Panc1 (cell line): Measurements from ENCODE around the gene CYP27B1. TPM values are rescaled to one million over a fixed set of nuclear protein-coding genes. Genes with fewer than 3 reads are reported as not detected.

Experiments used
- ATAC-seq: fragments of 200-7000 bp; cut with Tn5 transposase; 2 replicates; pipeline ENCODE4 v1.9.1; 2020; ENCODE audit warnings: mild to moderate bottlenecking, moderate library complexity
- BruUV-seq: library from RNA; stranded (reverse); fragments of 400-500 nt; replicated peaks from 2 replicates; lab custom pipeline; 2021; lab: Mats Ljungman, UMichigan
- CTCF ChIA-PET: fragments of 300-600 bp; sonication (Branson Sonifier 250); formaldehyde crosslinking; loops from one replicate; lab custom pipeline; 2022; ENCODE audit warnings: antibody characterized with exemption; lab: Charles Lee
- POLR2A ChIA-PET: fragments of 300-600 bp; sonication (Branson Sonifier 250); formaldehyde crosslinking; loops from one replicate; lab custom pipeline; 2022; ENCODE audit warnings: antibody characterized with exemption; lab: Charles Lee
- DNase-seq: peaks from one replicate; pipeline ENCODE4 v3.0.0-alpha.2; 2010; ENCODE audit warnings: low read depth, low spot score
- H3K27ac ChIP-seq: 2 replicates; pipeline ENCODE4 v1.5.1; 2011; ENCODE audit warnings: mild to moderate bottlenecking, low read length, inconsistent platforms
- H3K27me3 ChIP-seq: fragments of 200-500 bp; sonication (Bioruptor generic); 2 replicates; pipeline ENCODE4 v1.6.0; 2014; ENCODE audit warnings: low read length, inconsistent platforms; ENCODE audit not compliant: control insufficient read depth, insufficient read depth
- H3K36me3 ChIP-seq: fragments of 200-500 bp; sonication (Bioruptor generic); 2 replicates; pipeline ENCODE4 v1.5.1; 2014; ENCODE audit warnings: inconsistent platforms, mild to moderate bottlenecking, low read length, moderate library complexity; ENCODE audit not compliant: control insufficient read depth, insufficient read depth
- H3K4me1 ChIP-seq: 2 replicates; pipeline ENCODE4 v1.5.1; 2011; ENCODE audit warnings: inconsistent platforms, mild to moderate bottlenecking, low read length, moderate library complexity; ENCODE audit not compliant: control insufficient read depth, insufficient read depth
- H3K4me3 ChIP-seq, 2 experiments: 2 replicates each; pipeline ENCODE4 v1.5.1; 2011 to 2012; ENCODE audit warnings: low read depth in 2 of 2, low read length in 2 of 2, mild to moderate bottlenecking in 2 of 2, inconsistent platforms in 1 of 2, moderate library complexity in 1 of 2
- H3K9me3 ChIP-seq: fragments of 200-500 bp; sonication (Bioruptor generic); 2 replicates; pipeline ENCODE4 v1.5.1; 2014; ENCODE audit warnings: low read depth, mild to moderate bottlenecking, inconsistent platforms, low read length, moderate library complexity; ENCODE audit not compliant: control insufficient read depth, insufficient read depth
- POLR2AphosphoS5 ChIP-seq: IDR thresholded peaks from 2 replicates; pipeline ENCODE4 v1.6.1; 2012; ENCODE audit warnings: mild to moderate bottlenecking, low read depth, low read length, moderate library complexity
- SIN3A ChIP-seq: IDR thresholded peaks from 2 replicates; pipeline ENCODE4 v1.6.1; 2012; ENCODE audit warnings: low read depth, mild to moderate bottlenecking, low read length, moderate library complexity, borderline replicate concordance; ENCODE audit not compliant: insufficient read depth
- TCF7L2 ChIP-seq: IDR thresholded peaks from 2 replicates; pipeline ENCODE4 v1.6.1; 2011; ENCODE audit warnings: mild to moderate bottlenecking, low read depth, low read length, inconsistent platforms
- in situ Hi-C: cut with HindIII; loops from 2 replicates; pipeline ENCODE4 v1.10.0; 2016; ENCODE audit warnings: low sequenced_read_pairs, low pct_unique_long_range_greater_than_20kb
- intact Hi-C: fragments of 100-400 bp; cut with micrococcal nuclease; formaldehyde crosslinking; loops from one replicate; pipeline ENCODE4 v1.10.0; 2022; ENCODE audit not compliant: unreplicated experiment
- total RNA-seq: library from RNA; stranded (reverse); gene quantifications from one replicate; pipeline ENCODE4 v1.2.1, GENCODE V29; 2021; ENCODE audit not compliant: unreplicated experiment
- TF ChIP-seq, protein P1 (sequence below): fragments of 450-650 bp; IDR thresholded peaks from 2 replicates; pipeline ENCODE4 v1.5.1; 2017; ENCODE audit warnings: mild to moderate bottlenecking
- TF ChIP-seq, protein P2 (sequence below), 2 experiments: IDR thresholded peaks; 2 replicates each; pipeline ENCODE4 v1.6.1; 2011 to 2012; ENCODE audit warnings: low read depth in 2 of 2, control low read depth in 1 of 2, low read length in 1 of 2, mild to moderate bottlenecking in 1 of 2, moderate library complexity in 1 of 2; ENCODE audit not compliant: insufficient read depth in 1 of 2

The CYP27B1 gene
- total RNA-seq, 1 experiment from 2014 or later, result 4.0 TPM

DNA sequence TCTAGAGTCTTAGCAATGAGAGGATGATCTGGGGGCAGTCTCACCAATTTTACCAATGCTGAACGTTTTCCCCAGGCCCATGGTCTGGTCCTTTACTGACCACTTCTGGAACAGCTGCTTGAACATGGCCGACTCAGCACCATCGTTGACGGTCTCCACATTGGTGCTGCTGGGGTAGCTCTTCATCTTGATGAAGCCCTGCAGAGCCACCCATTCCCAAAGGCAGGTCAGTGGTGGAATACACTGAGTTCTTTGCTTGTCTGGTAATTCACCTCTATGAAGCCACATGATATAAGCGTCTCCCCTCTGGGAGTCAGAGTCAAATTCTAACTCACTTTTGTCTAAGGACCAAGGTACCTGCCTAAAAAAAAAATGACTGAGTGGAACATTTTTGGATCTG, 41.5 kb upstream of the CYP27B1 start:
- no peaks in the 10 kb centered on the region for H3K4me1 ChIP-seq
- H3K27ac ChIP-seq, result no peak overlapping the region
- POLR2A ChIA-PET, result no interaction called here
- DNase-seq (no peak), ATAC-seq (no peak)
- H3K4me3 ChIP-seq, result no peak overlapping the region
- no peaks in the 10 kb centered on the region for H3K27me3 ChIP-seq
- in situ Hi-C loops (no loop called here), intact Hi-C loops (no loop called here)
- TF ChIP-seq SIN3A (no peak), TCF7L2 (no peak), POLR2AphosphoS5 (no peak)
- TF ChIP-seq, protein P1, sequence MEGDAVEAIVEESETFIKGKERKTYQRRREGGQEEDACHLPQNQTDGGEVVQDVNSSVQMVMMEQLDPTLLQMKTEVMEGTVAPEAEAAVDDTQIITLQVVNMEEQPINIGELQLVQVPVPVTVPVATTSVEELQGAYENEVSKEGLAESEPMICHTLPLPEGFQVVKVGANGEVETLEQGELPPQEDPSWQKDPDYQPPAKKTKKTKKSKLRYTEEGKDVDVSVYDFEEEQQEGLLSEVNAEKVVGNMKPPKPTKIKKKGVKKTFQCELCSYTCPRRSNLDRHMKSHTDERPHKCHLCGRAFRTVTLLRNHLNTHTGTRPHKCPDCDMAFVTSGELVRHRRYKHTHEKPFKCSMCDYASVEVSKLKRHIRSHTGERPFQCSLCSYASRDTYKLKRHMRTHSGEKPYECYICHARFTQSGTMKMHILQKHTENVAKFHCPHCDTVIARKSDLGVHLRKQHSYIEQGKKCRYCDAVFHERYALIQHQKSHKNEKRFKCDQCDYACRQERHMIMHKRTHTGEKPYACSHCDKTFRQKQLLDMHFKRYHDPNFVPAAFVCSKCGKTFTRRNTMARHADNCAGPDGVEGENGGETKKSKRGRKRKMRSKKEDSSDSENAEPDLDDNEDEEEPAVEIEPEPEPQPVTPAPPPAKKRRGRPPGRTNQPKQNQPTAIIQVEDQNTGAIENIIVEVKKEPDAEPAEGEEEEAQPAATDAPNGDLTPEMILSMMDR, result no peak
- TF ChIP-seq, protein P2, sequence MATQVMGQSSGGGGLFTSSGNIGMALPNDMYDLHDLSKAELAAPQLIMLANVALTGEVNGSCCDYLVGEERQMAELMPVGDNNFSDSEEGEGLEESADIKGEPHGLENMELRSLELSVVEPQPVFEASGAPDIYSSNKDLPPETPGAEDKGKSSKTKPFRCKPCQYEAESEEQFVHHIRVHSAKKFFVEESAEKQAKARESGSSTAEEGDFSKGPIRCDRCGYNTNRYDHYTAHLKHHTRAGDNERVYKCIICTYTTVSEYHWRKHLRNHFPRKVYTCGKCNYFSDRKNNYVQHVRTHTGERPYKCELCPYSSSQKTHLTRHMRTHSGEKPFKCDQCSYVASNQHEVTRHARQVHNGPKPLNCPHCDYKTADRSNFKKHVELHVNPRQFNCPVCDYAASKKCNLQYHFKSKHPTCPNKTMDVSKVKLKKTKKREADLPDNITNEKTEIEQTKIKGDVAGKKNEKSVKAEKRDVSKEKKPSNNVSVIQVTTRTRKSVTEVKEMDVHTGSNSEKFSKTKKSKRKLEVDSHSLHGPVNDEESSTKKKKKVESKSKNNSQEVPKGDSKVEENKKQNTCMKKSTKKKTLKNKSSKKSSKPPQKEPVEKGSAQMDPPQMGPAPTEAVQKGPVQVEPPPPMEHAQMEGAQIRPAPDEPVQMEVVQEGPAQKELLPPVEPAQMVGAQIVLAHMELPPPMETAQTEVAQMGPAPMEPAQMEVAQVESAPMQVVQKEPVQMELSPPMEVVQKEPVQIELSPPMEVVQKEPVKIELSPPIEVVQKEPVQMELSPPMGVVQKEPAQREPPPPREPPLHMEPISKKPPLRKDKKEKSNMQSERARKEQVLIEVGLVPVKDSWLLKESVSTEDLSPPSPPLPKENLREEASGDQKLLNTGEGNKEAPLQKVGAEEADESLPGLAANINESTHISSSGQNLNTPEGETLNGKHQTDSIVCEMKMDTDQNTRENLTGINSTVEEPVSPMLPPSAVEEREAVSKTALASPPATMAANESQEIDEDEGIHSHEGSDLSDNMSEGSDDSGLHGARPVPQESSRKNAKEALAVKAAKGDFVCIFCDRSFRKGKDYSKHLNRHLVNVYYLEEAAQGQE (IDR thresholded peaks at IDR 0.05; ENCODE audit: insufficient read depth in 1 of 2, low read depth in 2 of 2, low read length in 1 of 2), result no peak
- no peaks in the 10 kb centered on the region for H3K36me3 ChIP-seq
- BruUV-seq, result no TSS peak
- CTCF ChIA-PET, result no interaction called here
- H3K9me3 ChIP-seq, result no peaks in the 10 kb centered on the region

DNA sequence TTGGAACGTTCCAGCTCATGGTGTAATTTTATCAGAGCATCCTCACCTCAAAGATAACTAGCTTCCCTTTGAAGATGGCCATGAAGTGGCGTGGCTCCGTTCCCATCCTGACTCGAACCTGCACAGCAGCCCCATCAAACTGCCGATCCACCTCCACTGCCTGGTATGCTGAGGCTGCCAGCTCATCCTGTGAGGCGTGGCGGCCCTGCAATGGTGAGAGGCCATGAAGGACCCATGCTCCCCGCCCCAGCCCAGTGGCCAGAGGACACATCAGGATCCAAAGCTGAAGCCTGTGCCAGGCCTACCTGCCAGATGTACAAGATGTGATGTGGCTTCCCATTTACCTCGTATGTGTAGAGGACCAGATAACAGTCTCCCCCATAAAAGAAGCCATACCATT, 40.4 kb upstream of the CYP27B1 start:
- DNase-seq, result no peak
- CTCF ChIA-PET, result no interaction called here
- ATAC-seq, result no peak
- no TSS peak for BruUV-seq
- intact Hi-C loops (no loop called here), in situ Hi-C loops (no loop called here)
- Histone ChIP-seq H3K27ac (no peak overlapping the region), H3K4me3 (no peak overlapping the region), H3K36me3 (no peaks in the 10 kb centered on the region), H3K9me3 (no peaks in the 10 kb centered on the region), H3K4me1 (no peaks in the 10 kb centered on the region), H3K27me3 (no peaks in the 10 kb centered on the region)
- POLR2A ChIA-PET, result interaction anchor here (0.6 to 1.2 kb wide), 2 partner anchors 10 to 11 kb away, joined by 3 read pairs; no protein-coding TSS in a partner anchor
- TF ChIP-seq, protein P2 (IDR thresholded peaks at IDR 0.05; ENCODE audit: insufficient read depth in 1 of 2, low read depth in 2 of 2, low read length in 1 of 2), result no peak
- TF ChIP-seq, protein P1, result no peak
- TF ChIP-seq POLR2AphosphoS5 (no peak), TCF7L2 (no peak), SIN3A (no peak)
